ENCODE measurements around the gene CACNA1C. TPM values are rescaled to one million over a fixed set of nuclear protein-coding genes. Genes with fewer than 3 reads are reported as not detected.

The CACNA1C gene
- polyA plus RNA-seq, 2 donors: 2.1 to 2.5 TPM

DNA sequence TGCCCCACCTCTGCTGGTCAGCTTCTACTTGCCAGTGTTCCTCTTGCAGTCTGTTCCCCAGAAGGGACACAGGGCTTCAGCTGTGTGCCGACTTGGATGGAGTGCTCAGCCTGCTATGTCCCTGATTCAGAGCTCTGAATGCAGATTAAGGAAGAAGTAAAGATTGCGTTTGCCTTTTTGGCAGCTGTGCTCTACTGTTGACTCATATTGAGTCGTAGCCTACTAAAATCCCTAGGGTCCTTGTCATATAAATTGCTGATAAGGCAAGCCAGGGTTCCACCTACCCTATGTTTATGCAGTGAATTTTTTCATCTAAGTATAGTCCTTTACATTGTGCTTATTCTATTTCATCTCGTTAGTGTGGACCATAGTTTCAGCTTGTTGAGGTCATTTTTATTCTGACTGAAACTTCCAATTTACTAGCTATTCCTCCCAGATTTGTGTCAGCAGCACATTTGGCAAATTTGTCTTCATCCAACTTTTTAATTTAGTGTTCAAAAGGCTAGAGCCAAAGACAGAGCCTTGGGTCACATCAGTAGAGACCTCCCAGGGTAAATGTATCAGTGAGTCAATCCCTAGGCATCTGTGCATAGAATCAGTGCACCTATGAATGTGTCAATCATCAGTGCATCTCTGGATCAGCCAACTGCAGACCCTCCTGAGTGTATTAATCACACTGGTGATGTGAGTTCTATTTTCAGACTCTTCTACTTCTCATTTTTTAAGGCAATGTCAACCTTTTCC, 31.9 kb downstream of the CACNA1C start:
- Histone ChIP-seq H3K36me3 (ENCODE audit: control insufficient read depth in 2 of 2, insufficient read depth in 2 of 2, low read length in 1 of 2) (no peaks in the 10 kb centered on the region), H3K4me1 (ENCODE audit: control insufficient read depth in 2 of 2, insufficient read depth in 2 of 2, low read length in 1 of 2) (no peaks in the 10 kb centered on the region), H3K4me3 (ENCODE audit: low read depth in 1 of 2, low read length in 2 of 2) (no peak overlapping the region), H3K27me3 (ENCODE audit: control insufficient read depth in 1 of 2, insufficient read depth in 2 of 2, low read length in 2 of 2) (no peaks in the 10 kb centered on the region), H3K27ac (ENCODE audit: low read depth in 2 of 2, low read length in 1 of 2) (no peak overlapping the region), H3K9me3 (ENCODE audit: control insufficient read depth in 2 of 2, insufficient read depth in 1 of 2, low read depth in 1 of 2, low read length in 1 of 2) (no peaks in the 10 kb centered on the region)
- WGBS, 2 donors: 29 to 31% methylated on average over 4 of the region's 4 CpGs

- H3K4me3 ChIP-seq (ENCODE audit: low read depth in 1 of 2, low read length in 2 of 2): no peak overlapping the region
- H3K36me3 ChIP-seq (ENCODE audit: control insufficient read depth in 2 of 2, insufficient read depth in 2 of 2, low read length in 1 of 2): no peaks in the 10 kb centered on the region
- no peak overlapping the region for H3K27ac ChIP-seq (ENCODE audit: low read depth in 2 of 2, low read length in 1 of 2)
- H3K4me1 ChIP-seq (ENCODE audit: control insufficient read depth in 2 of 2, insufficient read depth in 2 of 2, low read length in 1 of 2): peaks cover 0 to 6% of the 10 kb centered on the region in 2 donors
- no peaks in the 10 kb centered on the region for H3K9me3 ChIP-seq (ENCODE audit: control insufficient read depth in 2 of 2, insufficient read depth in 1 of 2, low read depth in 1 of 2, low read length in 1 of 2)
- 88 to 94% methylated on average over 5 of the region's 5 CpGs for WGBS, 2 donors
- no peaks in the 10 kb centered on the region for H3K27me3 ChIP-seq (ENCODE audit: control insufficient read depth in 1 of 2, insufficient read depth in 2 of 2, low read length in 2 of 2)
Measured at GRCh38 chr12:2092354-2092753, 39.6 kb downstream of the CACNA1C start.

- no peaks in the 10 kb centered on the region for H3K27me3 ChIP-seq (ENCODE audit: control insufficient read depth in 1 of 2, insufficient read depth in 2 of 2, low read length in 2 of 2)
- no peaks in the 10 kb centered on the region for H3K36me3 ChIP-seq (ENCODE audit: control insufficient read depth in 2 of 2, insufficient read depth in 2 of 2, low read length in 1 of 2)
- no peaks in the 10 kb centered on the region for H3K9me3 ChIP-seq (ENCODE audit: control insufficient read depth in 2 of 2, insufficient read depth in 1 of 2, low read depth in 1 of 2, low read length in 1 of 2)
- no peak overlapping the region for H3K27ac ChIP-seq (ENCODE audit: low read depth in 2 of 2, low read length in 1 of 2)
- peaks cover 0 to 6% of the 10 kb centered on the region in 2 donors for H3K4me1 ChIP-seq (ENCODE audit: control insufficient read depth in 2 of 2, insufficient read depth in 2 of 2, low read length in 1 of 2)
- H3K4me3 ChIP-seq (ENCODE audit: low read depth in 1 of 2, low read length in 2 of 2): no peak overlapping the region
- 75 to 77% methylated on average over 6 of the region's 6 CpGs for WGBS, 2 donors
Measured at GRCh38 chr12:2092890-2093289, 40.1 kb downstream of the CACNA1C start.

DNA sequence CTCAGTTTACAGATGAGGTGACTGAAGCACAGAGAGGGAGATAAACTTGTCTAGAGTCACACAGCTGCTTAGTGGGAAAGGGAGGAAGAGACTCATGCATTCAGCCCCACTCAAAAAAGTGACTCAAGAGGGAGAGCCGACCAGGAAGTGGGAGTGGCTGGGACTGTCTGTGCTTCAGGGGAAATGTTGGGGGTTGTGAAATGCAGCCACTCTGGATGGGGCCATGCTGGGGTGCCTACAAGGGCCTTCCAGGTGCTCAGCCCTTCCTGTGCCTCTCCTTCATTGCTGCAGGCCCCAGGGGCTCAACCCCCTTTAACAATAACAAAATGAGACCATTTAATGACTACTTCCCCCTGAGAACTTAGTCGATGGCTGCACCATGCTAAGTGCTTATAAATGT, 41.8 kb downstream of the CACNA1C start:
- Histone ChIP-seq H3K4me1 (ENCODE audit: control insufficient read depth in 2 of 2, insufficient read depth in 2 of 2, low read length in 1 of 2) (peaks cover 3 to 6% of the 10 kb centered on the region in 2 donors), H3K27ac (ENCODE audit: low read depth in 2 of 2, low read length in 1 of 2) (no peak overlapping the region), H3K36me3 (ENCODE audit: control insufficient read depth in 2 of 2, insufficient read depth in 2 of 2, low read length in 1 of 2) (no peaks in the 10 kb centered on the region), H3K27me3 (ENCODE audit: control insufficient read depth in 1 of 2, insufficient read depth in 2 of 2, low read length in 2 of 2) (no peaks in the 10 kb centered on the region), H3K9me3 (ENCODE audit: control insufficient read depth in 2 of 2, insufficient read depth in 1 of 2, low read depth in 1 of 2, low read length in 1 of 2) (no peaks in the 10 kb centered on the region), H3K4me3 (ENCODE audit: low read depth in 1 of 2, low read length in 2 of 2) (no peak overlapping the region)
- WGBS, 2 donors: 17 to 32% methylated on average over 2 of the region's 2 CpGs

DNA sequence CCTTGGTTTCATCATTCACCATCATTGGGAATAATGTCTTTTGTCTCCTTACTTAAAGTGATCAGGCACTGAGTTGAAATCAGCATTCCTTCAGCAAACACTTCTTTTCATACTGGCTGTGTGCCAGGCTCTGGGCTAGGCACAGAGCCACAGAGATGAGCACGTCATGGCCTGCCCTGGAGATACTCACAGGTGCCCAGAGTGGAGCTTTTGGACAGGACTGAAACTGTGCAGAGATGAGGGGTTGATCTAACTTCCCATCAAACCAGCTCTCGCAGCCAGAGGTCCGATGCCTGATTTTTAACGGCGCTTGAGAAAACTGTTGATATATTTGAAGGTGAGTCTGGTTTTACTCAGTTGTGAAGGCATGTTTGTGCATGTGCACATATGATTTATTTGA, 43.1 kb downstream of the CACNA1C start:
- no peak overlapping the region for H3K4me3 ChIP-seq (ENCODE audit: low read depth in 1 of 2, low read length in 2 of 2)
- H3K9me3 ChIP-seq (ENCODE audit: control insufficient read depth in 2 of 2, insufficient read depth in 1 of 2, low read depth in 1 of 2, low read length in 1 of 2): no peaks in the 10 kb centered on the region
- WGBS, 2 donors: 44 to 56% methylated on average over 5 of the region's 5 CpGs
- H3K27me3 ChIP-seq (ENCODE audit: control insufficient read depth in 1 of 2, insufficient read depth in 2 of 2, low read length in 2 of 2): no peaks in the 10 kb centered on the region
- no peak overlapping the region for H3K27ac ChIP-seq (ENCODE audit: low read depth in 2 of 2, low read length in 1 of 2)
- no peaks in the 10 kb centered on the region for H3K36me3 ChIP-seq (ENCODE audit: control insufficient read depth in 2 of 2, insufficient read depth in 2 of 2, low read length in 1 of 2)
- peaks cover 3 to 6% of the 10 kb centered on the region in 2 donors for H3K4me1 ChIP-seq (ENCODE audit: control insufficient read depth in 2 of 2, insufficient read depth in 2 of 2, low read length in 1 of 2)

DNA sequence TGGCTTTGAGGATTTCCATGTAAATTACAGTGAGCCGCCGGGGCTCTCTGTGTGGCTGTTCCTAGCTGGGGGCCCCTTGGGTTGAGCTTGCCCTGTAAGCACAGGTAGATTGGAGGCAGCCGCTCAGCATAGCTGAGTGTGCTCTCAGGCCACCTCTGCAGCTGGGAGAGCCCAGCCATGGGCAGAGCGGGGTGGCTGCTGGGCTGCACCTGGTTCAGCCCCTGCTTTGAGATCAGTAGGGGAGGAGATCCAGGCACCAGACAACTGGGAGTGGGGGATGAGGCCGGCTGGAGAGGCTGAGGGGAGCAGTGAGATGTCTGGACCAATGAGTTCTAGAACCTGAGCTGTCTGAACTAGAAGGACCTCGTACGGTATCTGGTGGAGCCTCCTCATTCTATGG, 44.8 kb downstream of the CACNA1C start:
- 83 to 84% methylated on average over 7 of the region's 7 CpGs for WGBS, 2 donors
- Histone ChIP-seq H3K4me1 (ENCODE audit: control insufficient read depth in 2 of 2, insufficient read depth in 2 of 2, low read length in 1 of 2) (peaks cover 3 to 4% of the 10 kb centered on the region in 2 donors), H3K36me3 (ENCODE audit: control insufficient read depth in 2 of 2, insufficient read depth in 2 of 2, low read length in 1 of 2) (no peaks in the 10 kb centered on the region), H3K9me3 (ENCODE audit: control insufficient read depth in 2 of 2, insufficient read depth in 1 of 2, low read depth in 1 of 2, low read length in 1 of 2) (no peaks in the 10 kb centered on the region), H3K4me3 (ENCODE audit: low read depth in 1 of 2, low read length in 2 of 2) (no peak overlapping the region), H3K27ac (ENCODE audit: low read depth in 2 of 2, low read length in 1 of 2) (no peak overlapping the region), H3K27me3 (ENCODE audit: control insufficient read depth in 1 of 2, insufficient read depth in 2 of 2, low read length in 2 of 2) (no peaks in the 10 kb centered on the region)

GRCh38 chr12:2098852-2099251, 46.1 kb downstream of the CACNA1C start:
- Histone ChIP-seq H3K4me3 (ENCODE audit: low read depth in 1 of 2, low read length in 2 of 2) (no peak overlapping the region), H3K27ac (ENCODE audit: low read depth in 2 of 2, low read length in 1 of 2) (no peak overlapping the region), H3K36me3 (ENCODE audit: control insufficient read depth in 2 of 2, insufficient read depth in 2 of 2, low read length in 1 of 2) (no peaks in the 10 kb centered on the region), H3K27me3 (ENCODE audit: control insufficient read depth in 1 of 2, insufficient read depth in 2 of 2, low read length in 2 of 2) (no peaks in the 10 kb centered on the region), H3K9me3 (ENCODE audit: control insufficient read depth in 2 of 2, insufficient read depth in 1 of 2, low read depth in 1 of 2, low read length in 1 of 2) (no peaks in the 10 kb centered on the region), H3K4me1 (ENCODE audit: control insufficient read depth in 2 of 2, insufficient read depth in 2 of 2, low read length in 1 of 2) (peaks cover 3 to 4% of the 10 kb centered on the region in 2 donors)
- WGBS, 2 donors: 72 to 78% methylated on average over 11 of the region's 11 CpGs

DNA sequence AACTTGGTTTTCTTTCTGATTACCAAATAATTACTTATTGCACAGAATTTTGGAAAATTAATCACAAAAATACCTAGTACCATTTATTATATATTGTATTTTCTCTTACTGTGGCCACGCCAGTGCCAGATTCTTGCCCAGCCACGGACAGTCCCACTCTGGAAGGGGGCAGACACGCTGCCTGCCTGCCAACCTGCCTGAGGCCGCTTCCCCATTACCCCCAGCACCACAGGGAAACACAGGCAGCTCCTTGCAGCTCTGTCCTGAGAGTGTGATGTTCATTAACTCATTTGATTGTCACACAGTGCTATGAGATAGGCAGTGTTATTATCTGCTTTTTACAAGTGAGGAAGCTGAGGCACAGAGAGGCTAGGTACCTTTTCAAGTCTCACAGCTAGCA, 46.8 kb downstream of the CACNA1C start:
- Histone ChIP-seq H3K36me3 (ENCODE audit: control insufficient read depth in 2 of 2, insufficient read depth in 2 of 2, low read length in 1 of 2) (no peaks in the 10 kb centered on the region), H3K9me3 (ENCODE audit: control insufficient read depth in 2 of 2, insufficient read depth in 1 of 2, low read depth in 1 of 2, low read length in 1 of 2) (no peaks in the 10 kb centered on the region), H3K27ac (ENCODE audit: low read depth in 2 of 2, low read length in 1 of 2) (no peak overlapping the region), H3K4me3 (ENCODE audit: low read depth in 1 of 2, low read length in 2 of 2) (no peak overlapping the region), H3K4me1 (ENCODE audit: control insufficient read depth in 2 of 2, insufficient read depth in 2 of 2, low read length in 1 of 2) (peaks cover under 1 to 3% of the 10 kb centered on the region in 2 donors), H3K27me3 (ENCODE audit: control insufficient read depth in 1 of 2, insufficient read depth in 2 of 2, low read length in 2 of 2) (no peaks in the 10 kb centered on the region)
- WGBS, 2 donors: 76 to 79% methylated on average over 4 of the region's 4 CpGs

GRCh38 chr12:2101359-2101758, 48.6 kb downstream of the CACNA1C start:
- WGBS, 2 donors: 76 to 80% methylated on average over 16 of the region's 16 CpGs
- peaks cover 0 to 3% of the 10 kb centered on the region in 2 donors for H3K4me1 ChIP-seq (ENCODE audit: control insufficient read depth in 2 of 2, insufficient read depth in 2 of 2, low read length in 1 of 2)
- no peaks in the 10 kb centered on the region for H3K36me3 ChIP-seq (ENCODE audit: control insufficient read depth in 2 of 2, insufficient read depth in 2 of 2, low read length in 1 of 2)
- no peak overlapping the region for H3K27ac ChIP-seq (ENCODE audit: low read depth in 2 of 2, low read length in 1 of 2)
- H3K27me3 ChIP-seq (ENCODE audit: control insufficient read depth in 1 of 2, insufficient read depth in 2 of 2, low read length in 2 of 2): no peaks in the 10 kb centered on the region
- no peak overlapping the region for H3K4me3 ChIP-seq (ENCODE audit: low read depth in 1 of 2, low read length in 2 of 2)
- no peaks in the 10 kb centered on the region for H3K9me3 ChIP-seq (ENCODE audit: control insufficient read depth in 2 of 2, insufficient read depth in 1 of 2, low read depth in 1 of 2, low read length in 1 of 2)

- H3K36me3 ChIP-seq (ENCODE audit: control insufficient read depth in 2 of 2, insufficient read depth in 2 of 2, low read length in 1 of 2): no peaks in the 10 kb centered on the region
- H3K4me1 ChIP-seq (ENCODE audit: control insufficient read depth in 2 of 2, insufficient read depth in 2 of 2, low read length in 1 of 2): peaks cover 0 to 3% of the 10 kb centered on the region in 2 donors
- 38 to 48% methylated on average over 3 of the region's 3 CpGs for WGBS, 2 donors
- H3K27me3 ChIP-seq (ENCODE audit: control insufficient read depth in 1 of 2, insufficient read depth in 2 of 2, low read length in 2 of 2): no peaks in the 10 kb centered on the region
- no peaks in the 10 kb centered on the region for H3K9me3 ChIP-seq (ENCODE audit: control insufficient read depth in 2 of 2, insufficient read depth in 1 of 2, low read depth in 1 of 2, low read length in 1 of 2)
- H3K27ac ChIP-seq (ENCODE audit: low read depth in 2 of 2, low read length in 1 of 2): no peak overlapping the region
- no peak overlapping the region for H3K4me3 ChIP-seq (ENCODE audit: low read depth in 1 of 2, low read length in 2 of 2)
Measured at GRCh38 chr12:2101771-2102170, 49.0 kb downstream of the CACNA1C start.

Data from esophagus (tissue), 2 donors.